Fibroblast of mammary gland (primary cell): Measurements from ENCODE around the gene B3GLCT.

Experiments used
- DNase-seq: peaks from one replicate; pipeline ENCODE4 v3.0.0-alpha.2; 2010; ENCODE audit warnings: low read depth
- H3K4me3 ChIP-seq: 2 replicates; pipeline ENCODE4 v1.5.1; 2011; ENCODE audit warnings: low read depth, mild to moderate bottlenecking, low read length, moderate library complexity; ENCODE audit not compliant: control insufficient read depth
- CTCF ChIP-seq: conservative IDR thresholded peaks from 2 replicates; pipeline ENCODE4 v1.5.1; 2011; ENCODE audit warnings: low read depth, low read length, inconsistent platforms; ENCODE audit not compliant: control insufficient read depth, insufficient read depth

Gene B3GLCT

GRCh38 chr13:31352467-31352866, 152.7 kb downstream of the B3GLCT start:
- no peak for DNase-seq
- H3K4me3 ChIP-seq: no peak overlapping the region
- no peak for TF ChIP-seq CTCF

- TF ChIP-seq CTCF: no peak
- no peak for DNase-seq
- H3K4me3 ChIP-seq: no peak overlapping the region
These were observed 155.2 kb downstream of the B3GLCT start for GRCh38 chr13:31355001-31355400.

GRCh38 chr13:31356991-31357390, 157.2 kb downstream of the B3GLCT start:
- TF ChIP-seq CTCF: no peak
- no peak overlapping the region for H3K4me3 ChIP-seq
- no peak for DNase-seq

GRCh38 chr13:31357581-31357980, 157.8 kb downstream of the B3GLCT start:
- no peak for TF ChIP-seq CTCF
- H3K4me3 ChIP-seq: no peak overlapping the region
- no peak for DNase-seq

GRCh38 chr13:31361673-31362072, 161.9 kb downstream of the B3GLCT start:
- peak; percentile 24 for DNase-seq
- no peak for TF ChIP-seq CTCF
- H3K4me3 ChIP-seq: no peak overlapping the region

- H3K4me3 ChIP-seq: no peak overlapping the region
- no peak for DNase-seq
- no peak for TF ChIP-seq CTCF
These were observed 165.9 kb downstream of the B3GLCT start for GRCh38 chr13:31365630-31366029.

GRCh38 chr13:31367410-31367809, 167.6 kb downstream of the B3GLCT start:
- DNase-seq: no peak
- no peak for TF ChIP-seq CTCF
- H3K4me3 ChIP-seq: no peak overlapping the region
